ENCODE results near the gene MRC1.

- TF ChIP-seq CTCF (IDR thresholded peaks at IDR 0.05) (no peak), POLR2A (IDR thresholded peaks at IDR 0.05) (no peak)
These were observed 95.4 kb downstream of the MRC1 start for GRCh38 chr10:17904564-17904963.

All from Peyer's patch (tissue), 4 donors.